ENCODE results near the gene LAMTOR4.

The LAMTOR4 gene

GRCh38 chr7:100111156-100111555 is 37.6 kb upstream of the LAMTOR4 start:
- Histone ChIP-seq H3K27me3 (ENCODE audit: control insufficient read depth, insufficient read depth, low read length) (no peaks in the 10 kb centered on the region), H3K9me3 (ENCODE audit: control insufficient read depth, low read depth, low read length) (no peaks in the 10 kb centered on the region), H3K9ac (ENCODE audit: low read length) (no peak overlapping the region), H3K27ac (ENCODE audit: low read length) (no peak overlapping the region), H3K4me3 (ENCODE audit: low read length) (no peak overlapping the region), H3K36me3 (ENCODE audit: control insufficient read depth, low read depth, low read length) (peaks cover 44% of the 10 kb centered on the region), H3K4me1 (ENCODE audit: control insufficient read depth, low read depth, low read length) (no peaks in the 10 kb centered on the region)

GRCh38 chr7:100111914-100112313 is 36.8 kb upstream of the LAMTOR4 start:
- Histone ChIP-seq H3K27ac (ENCODE audit: low read length) (no peak overlapping the region), H3K4me3 (ENCODE audit: low read length) (no peak overlapping the region), H3K9me3 (ENCODE audit: control insufficient read depth, low read depth, low read length) (no peaks in the 10 kb centered on the region), H3K27me3 (ENCODE audit: control insufficient read depth, insufficient read depth, low read length) (no peaks in the 10 kb centered on the region), H3K4me1 (ENCODE audit: control insufficient read depth, low read depth, low read length) (no peaks in the 10 kb centered on the region), H3K9ac (ENCODE audit: low read length) (no peak overlapping the region), H3K36me3 (ENCODE audit: control insufficient read depth, low read depth, low read length) (peaks cover 40% of the 10 kb centered on the region)

- H3K27ac ChIP-seq (ENCODE audit: low read length) = no peak overlapping the region
- H3K27me3 ChIP-seq (ENCODE audit: control insufficient read depth, insufficient read depth, low read length) = no peaks in the 10 kb centered on the region
- no peaks in the 10 kb centered on the region for H3K4me1 ChIP-seq (ENCODE audit: control insufficient read depth, low read depth, low read length)
- H3K9me3 ChIP-seq (ENCODE audit: control insufficient read depth, low read depth, low read length) = no peaks in the 10 kb centered on the region
- H3K9ac ChIP-seq (ENCODE audit: low read length) = no peak overlapping the region
- H3K36me3 ChIP-seq (ENCODE audit: control insufficient read depth, low read depth, low read length) = peaks cover 19% of the 10 kb centered on the region
- H3K4me3 ChIP-seq (ENCODE audit: low read length) = no peak overlapping the region
Observed at GRCh38 chr7:100115026-100115425, 33.7 kb upstream of the LAMTOR4 start.

GRCh38 chr7:100118388-100119071 is 30.2 kb upstream of the LAMTOR4 start:
- H3K4me1 ChIP-seq (ENCODE audit: control insufficient read depth, low read depth, low read length) = peaks cover 6% of the 10 kb centered on the region
- H3K27me3 ChIP-seq (ENCODE audit: control insufficient read depth, insufficient read depth, low read length) = no peaks in the 10 kb centered on the region
- no peaks in the 10 kb centered on the region for H3K9me3 ChIP-seq (ENCODE audit: control insufficient read depth, low read depth, low read length)
- peaks cover 3% of the 10 kb centered on the region for H3K36me3 ChIP-seq (ENCODE audit: control insufficient read depth, low read depth, low read length)
- peak overlapping the region; percentile 85 for H3K4me3 ChIP-seq (ENCODE audit: low read length)
- peak overlapping the region; percentile 83 for H3K9ac ChIP-seq (ENCODE audit: low read length)
- peak overlapping the region; percentile 83 for H3K27ac ChIP-seq (ENCODE audit: low read length)

- Histone ChIP-seq H3K9me3 (ENCODE audit: control insufficient read depth, low read depth, low read length) (no peaks in the 10 kb centered on the region), H3K4me1 (ENCODE audit: control insufficient read depth, low read depth, low read length) (peaks cover 6% of the 10 kb centered on the region), H3K27me3 (ENCODE audit: control insufficient read depth, insufficient read depth, low read length) (no peaks in the 10 kb centered on the region), H3K36me3 (ENCODE audit: control insufficient read depth, low read depth, low read length) (no peaks in the 10 kb centered on the region), H3K27ac (ENCODE audit: low read length) (peak within 1 kb of the TSS; percentile 83), H3K9ac (ENCODE audit: low read length) (peak within 1 kb of the TSS; percentile 83), H3K4me3 (ENCODE audit: low read length) (peak within 1 kb of the TSS; percentile 85)
Observed at GRCh38 chr7:100119072-100119969, 29.4 kb upstream of the LAMTOR4 start, which contains the start of the genes CNPY4 and TAF6. CNPY4 (plus strand) TSS chr7:100119634; CDS start chr7:100119745, 111 bp downstream. TAF6 (minus strand) TSS chr7:100119358; CDS start chr7:100114209, 5,149 bp downstream.

GRCh38 chr7:100119970-100120732 is 28.6 kb upstream of the LAMTOR4 start:
- H3K9me3 ChIP-seq (ENCODE audit: control insufficient read depth, low read depth, low read length) = no peaks in the 10 kb centered on the region
- H3K4me3 ChIP-seq (ENCODE audit: low read length) = peak overlapping the region; percentile 85
- peak overlapping the region; percentile 0 for H3K27ac ChIP-seq (ENCODE audit: low read length)
- no peaks in the 10 kb centered on the region for H3K27me3 ChIP-seq (ENCODE audit: control insufficient read depth, insufficient read depth, low read length)
- peak overlapping the region; percentile 83 for H3K9ac ChIP-seq (ENCODE audit: low read length)
- H3K36me3 ChIP-seq (ENCODE audit: control insufficient read depth, low read depth, low read length) = no peaks in the 10 kb centered on the region
- peaks cover 6% of the 10 kb centered on the region for H3K4me1 ChIP-seq (ENCODE audit: control insufficient read depth, low read depth, low read length)

GRCh38 chr7:100120733-100121036 is 28.0 kb upstream of the LAMTOR4 start:
- H3K9ac ChIP-seq (ENCODE audit: low read length) = no peak overlapping the region
- H3K4me1 ChIP-seq (ENCODE audit: control insufficient read depth, low read depth, low read length) = peaks cover 6% of the 10 kb centered on the region
- peak overlapping the region; percentile 0 for H3K27ac ChIP-seq (ENCODE audit: low read length)
- H3K4me3 ChIP-seq (ENCODE audit: low read length) = peak overlapping the region; percentile 85
- no peaks in the 10 kb centered on the region for H3K27me3 ChIP-seq (ENCODE audit: control insufficient read depth, insufficient read depth, low read length)
- no peaks in the 10 kb centered on the region for H3K36me3 ChIP-seq (ENCODE audit: control insufficient read depth, low read depth, low read length)
- H3K9me3 ChIP-seq (ENCODE audit: control insufficient read depth, low read depth, low read length) = no peaks in the 10 kb centered on the region

GRCh38 chr7:100122067-100122466 is 26.7 kb upstream of the LAMTOR4 start:
- no peak overlapping the region for H3K27ac ChIP-seq (ENCODE audit: low read length)
- H3K27me3 ChIP-seq (ENCODE audit: control insufficient read depth, insufficient read depth, low read length) = no peaks in the 10 kb centered on the region
- H3K9me3 ChIP-seq (ENCODE audit: control insufficient read depth, low read depth, low read length) = no peaks in the 10 kb centered on the region
- H3K9ac ChIP-seq (ENCODE audit: low read length) = no peak overlapping the region
- peaks cover 6% of the 10 kb centered on the region for H3K4me1 ChIP-seq (ENCODE audit: control insufficient read depth, low read depth, low read length)
- no peaks in the 10 kb centered on the region for H3K36me3 ChIP-seq (ENCODE audit: control insufficient read depth, low read depth, low read length)
- no peak overlapping the region for H3K4me3 ChIP-seq (ENCODE audit: low read length)

- Histone ChIP-seq H3K4me1 (ENCODE audit: control insufficient read depth, low read depth, low read length) (peaks cover 6% of the 10 kb centered on the region), H3K9me3 (ENCODE audit: control insufficient read depth, low read depth, low read length) (no peaks in the 10 kb centered on the region), H3K4me3 (ENCODE audit: low read length) (no peak overlapping the region), H3K9ac (ENCODE audit: low read length) (no peak overlapping the region), H3K36me3 (ENCODE audit: control insufficient read depth, low read depth, low read length) (no peaks in the 10 kb centered on the region), H3K27me3 (ENCODE audit: control insufficient read depth, insufficient read depth, low read length) (peaks cover under 1% of the 10 kb centered on the region), H3K27ac (ENCODE audit: low read length) (no peak overlapping the region)
Observed at GRCh38 chr7:100122568-100122967, 26.1 kb upstream of the LAMTOR4 start.

GRCh38 chr7:100124301-100125230 is 24.2 kb upstream of the LAMTOR4 start:
- Histone ChIP-seq H3K4me1 (ENCODE audit: control insufficient read depth, low read depth, low read length) (peaks cover 10% of the 10 kb centered on the region), H3K4me3 (ENCODE audit: low read length) (no peak overlapping the region), H3K9ac (ENCODE audit: low read length) (no peak overlapping the region), H3K9me3 (ENCODE audit: control insufficient read depth, low read depth, low read length) (no peaks in the 10 kb centered on the region), H3K27ac (ENCODE audit: low read length) (no peak overlapping the region), H3K36me3 (ENCODE audit: control insufficient read depth, low read depth, low read length) (no peaks in the 10 kb centered on the region), H3K27me3 (ENCODE audit: control insufficient read depth, insufficient read depth, low read length) (peaks cover 20% of the 10 kb centered on the region)

Measured in iPS-18a (cell line).